GM18868 (cell line): ENCODE measurements around the gene HMG20A.

Experiments used
- ATAC-seq: cut with Tn5 transposase; IDR thresholded peaks from one replicate; pipeline ENCODE4 v1.9.1; 2021; ENCODE audit warnings: mild to moderate bottlenecking, moderate library complexity; ENCODE audit not compliant: unreplicated experiment

The HMG20A gene

GRCh38 chr15:77420610-77421369 lies at the start of gene HMG20A:
Gene HMG20A (plus strand): TSS chr15:77420888. CDS start chr15:77458408, 37,520 bp downstream.
- ATAC-seq = peak; percentile 35

GRCh38 chr15:77371850-77372563 lies 48.7 kb upstream of the HMG20A start:
- ATAC-seq = no peak

- ATAC-seq = no peak
Measured at GRCh38 chr15:77373441-77373840, 47.2 kb upstream of the HMG20A start.

- no peak for ATAC-seq
Measured at GRCh38 chr15:77375133-77375532, 45.6 kb upstream of the HMG20A start.

GRCh38 chr15:77376770-77377169 lies 43.9 kb upstream of the HMG20A start:
- ATAC-seq = no peak

- no peak for ATAC-seq
Measured at GRCh38 chr15:77380033-77380432, 40.7 kb upstream of the HMG20A start.

GRCh38 chr15:77384086-77384485 lies 36.6 kb upstream of the HMG20A start:
- ATAC-seq = no peak

GRCh38 chr15:77384589-77385359 lies 35.9 kb upstream of the HMG20A start:
- ATAC-seq = no peak

- no peak for ATAC-seq
Measured at GRCh38 chr15:77386626-77387025, 34.1 kb upstream of the HMG20A start.

- no peak for ATAC-seq
Measured at GRCh38 chr15:77387365-77388105, 33.2 kb upstream of the HMG20A start.

GRCh38 chr15:77391372-77391951 lies 29.2 kb upstream of the HMG20A start:
- no peak for ATAC-seq

- ATAC-seq = no peak
Measured at GRCh38 chr15:77392762-77393470, 27.8 kb upstream of the HMG20A start.

GRCh38 chr15:77393471-77393840 lies 27.2 kb upstream of the HMG20A start:
- ATAC-seq = no peak

GRCh38 chr15:77395013-77395774 lies 25.5 kb upstream of the HMG20A start:
- no peak for ATAC-seq

- ATAC-seq = no peak
Measured at GRCh38 chr15:77396692-77397091, 24.0 kb upstream of the HMG20A start.

GRCh38 chr15:77398927-77399326 lies 21.8 kb upstream of the HMG20A start:
- ATAC-seq = no peak

GRCh38 chr15:77400258-77400657 lies 20.4 kb upstream of the HMG20A start:
- ATAC-seq = no peak

GRCh38 chr15:77402740-77403379 lies 17.8 kb upstream of the HMG20A start:
- no peak for ATAC-seq
